Bronchus fibroblast of lung (primary cell): ENCODE data around the gene RAET1E. TPM values are rescaled to one million over a fixed set of nuclear protein-coding genes. Genes with fewer than 3 reads are reported as not detected.

Source experiments
- total RNA-seq: library from RNA; depleted of rRNA; stranded (reverse); fragments of >200 nt; gene quantifications from 2 replicates; pipeline ENCODE4 v1.2.3, GENCODE V29; 2015

The RAET1E gene, protein sequence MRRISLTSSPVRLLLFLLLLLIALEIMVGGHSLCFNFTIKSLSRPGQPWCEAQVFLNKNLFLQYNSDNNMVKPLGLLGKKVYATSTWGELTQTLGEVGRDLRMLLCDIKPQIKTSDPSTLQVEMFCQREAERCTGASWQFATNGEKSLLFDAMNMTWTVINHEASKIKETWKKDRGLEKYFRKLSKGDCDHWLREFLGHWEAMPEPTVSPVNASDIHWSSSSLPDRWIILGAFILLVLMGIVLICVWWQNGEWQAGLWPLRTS
- total RNA-seq = under 0.01 TPM in 1 of 2 replicates, not detected in the other

DNA sequence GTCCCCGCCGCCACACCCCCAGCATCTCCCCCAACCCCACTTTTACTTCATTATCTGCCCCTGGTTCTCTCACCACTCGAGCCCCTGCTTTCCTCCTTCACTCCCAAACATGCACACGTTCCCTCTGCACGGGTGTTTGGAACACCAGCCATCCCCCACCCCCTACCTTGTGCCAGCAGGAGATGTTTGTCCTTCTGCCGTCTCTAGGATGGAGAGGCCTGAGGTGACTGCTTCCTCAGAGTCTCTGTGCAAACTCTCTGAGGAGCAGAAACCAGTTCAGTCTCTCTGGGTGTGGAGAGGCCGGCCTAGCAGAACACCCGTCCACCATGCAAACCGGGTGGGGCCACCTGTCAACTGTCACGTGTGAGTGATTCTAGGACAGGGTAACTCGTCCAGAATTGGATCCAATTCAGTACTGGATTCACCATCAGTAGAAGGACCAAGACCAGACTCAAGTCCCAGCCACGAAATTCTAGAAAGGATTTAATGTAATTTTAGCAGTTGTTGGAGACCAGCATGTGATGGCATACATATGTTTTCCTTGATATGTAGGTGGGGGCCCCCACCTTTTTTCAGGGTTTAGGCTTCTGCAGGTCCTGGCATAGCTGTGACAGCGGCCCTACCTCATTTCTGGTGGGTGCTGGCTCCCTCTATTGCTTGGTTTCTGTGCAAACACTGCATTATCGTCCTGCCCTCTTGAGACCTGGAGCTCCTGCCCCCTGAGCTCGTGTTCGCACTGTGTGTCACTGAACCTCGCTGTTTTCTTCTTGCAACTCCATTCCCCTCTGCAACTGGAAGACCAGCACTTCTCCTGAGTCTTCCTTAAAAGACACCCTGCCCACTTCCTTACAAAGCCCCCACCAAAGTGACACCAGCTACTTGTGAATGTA lies at the start of gene RAET1E:
TSS of gene RAET1E (minus strand) at position 259 of the 890 bp plus-strand sequence. CDS start 7,212 bp downstream, outside the sequence.

GRCh38 chr6:149941583-149942460 lies 43.9 kb upstream of the RAET1E start, which contains the start of gene ULBP2:
ULBP2 (plus strand) TSS chr6:149942014; CDS start chr6:149942073, 59 bp downstream.

DNA sequence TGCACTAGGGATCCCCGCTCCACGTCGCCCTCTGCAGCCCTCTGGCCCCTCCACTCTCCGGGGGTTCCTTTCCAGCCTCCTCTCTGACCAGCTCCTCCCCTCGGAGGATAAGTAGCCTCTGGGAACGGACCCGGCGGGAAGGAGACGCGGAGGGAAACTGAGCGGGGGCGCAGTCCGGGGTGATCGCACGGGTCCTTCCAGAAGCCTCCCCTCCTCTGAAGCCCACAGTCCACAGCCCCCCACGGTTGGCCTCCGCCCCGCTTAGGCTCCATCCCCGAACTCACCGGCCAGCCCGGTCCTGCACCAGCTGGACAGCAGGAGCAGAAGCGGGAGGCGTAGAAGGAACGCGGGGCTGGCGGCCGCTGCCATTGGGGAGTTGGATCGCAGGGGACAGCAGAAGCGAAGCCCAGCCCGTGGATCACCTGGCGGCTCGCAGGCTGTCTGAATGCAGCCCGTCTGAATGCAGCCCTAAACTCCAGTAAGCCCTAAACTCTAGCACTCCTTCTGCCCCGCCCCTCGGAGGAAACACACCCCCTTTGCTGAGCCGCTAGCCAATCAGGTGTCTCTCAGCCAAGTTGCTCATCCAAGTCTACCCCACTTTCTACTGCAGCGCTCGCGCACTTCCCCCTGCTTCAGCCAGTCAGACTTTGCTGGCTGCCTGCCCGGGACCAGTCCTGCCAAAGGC lies 24.9 kb upstream of the RAET1E start, which contains the start of gene RAET1G:
TSS of gene RAET1G (minus strand) at position 480 of the 685 bp plus-strand sequence. CDS start at position 369, 111 bp downstream.

DNA sequence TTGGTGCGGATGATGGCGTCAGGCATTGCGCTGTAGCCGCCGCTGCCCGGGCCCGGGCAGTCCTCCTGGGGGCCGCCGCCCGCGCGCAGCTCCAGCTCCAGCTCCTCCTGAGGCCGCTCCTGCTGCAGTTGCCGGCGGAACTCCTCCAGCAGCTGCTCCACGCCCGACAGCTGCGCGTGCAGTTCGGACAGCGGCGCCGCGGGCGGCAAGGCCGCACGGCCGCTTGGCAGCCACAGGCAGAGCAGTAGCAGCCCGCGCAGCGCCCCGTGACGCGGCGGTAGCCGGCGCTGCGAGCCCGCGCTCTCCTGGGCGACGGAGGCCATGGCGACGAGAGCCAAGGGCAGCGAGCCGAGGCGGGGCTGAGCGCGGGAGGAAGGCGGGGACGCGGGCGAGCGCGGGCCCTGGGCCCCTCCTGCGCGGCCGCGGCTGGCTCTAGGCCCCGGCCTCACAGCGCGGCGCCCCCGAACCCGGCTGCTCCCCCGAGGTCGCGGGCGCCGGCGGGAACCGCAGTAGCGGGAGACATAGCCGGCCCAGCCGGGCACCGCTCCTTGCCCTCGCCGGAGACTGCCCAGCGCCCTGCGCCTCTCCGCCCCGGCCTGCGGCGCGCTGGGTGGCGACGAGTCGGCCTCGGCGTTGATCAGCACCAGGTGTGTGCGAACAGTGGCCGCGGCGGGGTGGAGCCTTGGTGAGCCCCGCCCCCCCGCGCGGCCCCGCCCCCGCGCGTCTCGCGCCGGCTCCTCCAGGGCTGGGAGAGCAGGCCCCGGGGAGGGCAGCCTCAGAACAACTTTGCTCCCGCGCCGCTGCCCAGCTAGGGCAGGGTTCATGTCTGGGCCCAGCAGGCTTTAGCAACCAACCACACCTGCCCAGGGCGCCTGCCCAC lies 34.0 kb downstream of the RAET1E start, which contains the start of gene LRP11:
TSS of gene LRP11 (minus strand) at position 662 of the 880 bp plus-strand sequence. CDS start at position 323, 339 bp downstream.

Other genes starting within 250 kb of the RAET1E start
- 17.2 and 17.8 TPM in 2 replicates for gene KATNA1, start 249.4 kb downstream of the RAET1E start, total RNA-seq
- gene LATS1, start 180.0 kb downstream of the RAET1E start, total RNA-seq = 7.7 and 7.9 TPM in 2 replicates
- gene NUP43, start 151.6 kb downstream of the RAET1E start, total RNA-seq = 33.5 and 33.7 TPM in 2 replicates
- gene PCMT1, start 148.4 kb downstream of the RAET1E start, total RNA-seq = 136 and 157 TPM in 2 replicates
- 28.2 and 30.6 TPM in 2 replicates for gene LRP11, start 33.8 kb downstream of the RAET1E start, total RNA-seq
- gene RAET1G, start 25.0 kb upstream of the RAET1E start, total RNA-seq = 1.0 and 1.8 TPM in 2 replicates
- 6.2 and 6.6 TPM in 2 replicates for gene ULBP2, start 43.9 kb upstream of the RAET1E start, total RNA-seq
- gene ULBP1, start 65.8 kb upstream of the RAET1E start, total RNA-seq = 3.6 and 4.0 TPM in 2 replicates
- gene RAET1L, start 127.4 kb upstream of the RAET1E start, total RNA-seq = not detected in 2 replicates
- 15.9 and 18.5 TPM in 2 replicates for gene ULBP3, start 171.0 kb upstream of the RAET1E start, total RNA-seq
- gene PPP1R14C, start 244.9 kb upstream of the RAET1E start, total RNA-seq = not detected in 2 replicates